ENCODE results near the gene SMAD9.

The SMAD9 gene

DNA sequence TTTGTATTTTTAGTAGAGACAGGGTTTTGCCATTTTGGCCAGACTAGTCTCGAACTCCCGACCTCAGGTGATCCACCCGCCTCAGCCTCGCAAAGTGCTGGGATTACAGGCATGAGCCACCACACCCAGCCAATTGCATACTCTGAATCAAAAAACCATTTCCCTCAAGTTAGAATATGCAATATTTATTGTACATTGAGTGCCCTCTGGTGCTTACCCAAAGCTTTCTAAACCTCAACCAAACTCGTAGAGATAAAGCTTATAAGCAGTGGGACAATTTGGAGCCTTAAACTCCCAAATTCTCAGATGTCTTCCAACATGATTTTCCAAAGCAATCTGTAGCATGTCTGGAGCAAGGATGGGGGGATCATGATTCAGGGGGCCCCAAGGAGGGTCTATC, 78.6 kb downstream of the SMAD9 start:
- Histone ChIP-seq H3K9me3 (ENCODE audit: low read length) (peaks cover 6% of the 10 kb centered on the region), H3K4me1 (ENCODE audit: insufficient read depth, low read length) (peaks cover 3% of the 10 kb centered on the region), H3K4me3 (ENCODE audit: low read length) (no peak overlapping the region), H3K27me3 (ENCODE audit: insufficient read depth, low read length) (no peaks in the 10 kb centered on the region), H3K36me3 (ENCODE audit: insufficient read depth, low read length) (no peaks in the 10 kb centered on the region), H2AFZ (ENCODE audit: low read depth, low read length) (no peak overlapping the region)

GRCh38 chr13:36840718-36841250, 79.3 kb downstream of the SMAD9 start:
- no peaks in the 10 kb centered on the region for H3K27me3 ChIP-seq (ENCODE audit: insufficient read depth, low read length)
- peaks cover 6% of the 10 kb centered on the region for H3K9me3 ChIP-seq (ENCODE audit: low read length)
- no peaks in the 10 kb centered on the region for H3K36me3 ChIP-seq (ENCODE audit: insufficient read depth, low read length)
- peaks cover 3% of the 10 kb centered on the region for H3K4me1 ChIP-seq (ENCODE audit: insufficient read depth, low read length)
- H2AFZ ChIP-seq (ENCODE audit: low read depth, low read length): no peak overlapping the region
- H3K4me3 ChIP-seq (ENCODE audit: low read length): no peak overlapping the region

- no peak overlapping the region for H2AFZ ChIP-seq (ENCODE audit: low read depth, low read length)
- H3K27me3 ChIP-seq (ENCODE audit: insufficient read depth, low read length): no peaks in the 10 kb centered on the region
- H3K4me3 ChIP-seq (ENCODE audit: low read length): no peak overlapping the region
- no peaks in the 10 kb centered on the region for H3K36me3 ChIP-seq (ENCODE audit: insufficient read depth, low read length)
- H3K9me3 ChIP-seq (ENCODE audit: low read length): peaks cover 6% of the 10 kb centered on the region
- H3K4me1 ChIP-seq (ENCODE audit: insufficient read depth, low read length): no peaks in the 10 kb centered on the region
Measured at GRCh38 chr13:36839981-36840380, 80.1 kb downstream of the SMAD9 start.

GRCh38 chr13:36839281-36839680, 80.8 kb downstream of the SMAD9 start:
- Histone ChIP-seq H3K36me3 (ENCODE audit: insufficient read depth, low read length) (no peaks in the 10 kb centered on the region), H3K4me3 (ENCODE audit: low read length) (no peak overlapping the region), H3K9me3 (ENCODE audit: low read length) (peaks cover 6% of the 10 kb centered on the region), H2AFZ (ENCODE audit: low read depth, low read length) (no peak overlapping the region), H3K4me1 (ENCODE audit: insufficient read depth, low read length) (no peaks in the 10 kb centered on the region), H3K27me3 (ENCODE audit: insufficient read depth, low read length) (no peaks in the 10 kb centered on the region)

GRCh38 chr13:36837354-36838092, 82.5 kb downstream of the SMAD9 start:
- peaks cover 4% of the 10 kb centered on the region for H3K9me3 ChIP-seq (ENCODE audit: low read length)
- H3K4me1 ChIP-seq (ENCODE audit: insufficient read depth, low read length): no peaks in the 10 kb centered on the region
- H3K27me3 ChIP-seq (ENCODE audit: insufficient read depth, low read length): no peaks in the 10 kb centered on the region
- no peak overlapping the region for H3K4me3 ChIP-seq (ENCODE audit: low read length)
- no peak overlapping the region for H2AFZ ChIP-seq (ENCODE audit: low read depth, low read length)
- H3K36me3 ChIP-seq (ENCODE audit: insufficient read depth, low read length): no peaks in the 10 kb centered on the region

DNA sequence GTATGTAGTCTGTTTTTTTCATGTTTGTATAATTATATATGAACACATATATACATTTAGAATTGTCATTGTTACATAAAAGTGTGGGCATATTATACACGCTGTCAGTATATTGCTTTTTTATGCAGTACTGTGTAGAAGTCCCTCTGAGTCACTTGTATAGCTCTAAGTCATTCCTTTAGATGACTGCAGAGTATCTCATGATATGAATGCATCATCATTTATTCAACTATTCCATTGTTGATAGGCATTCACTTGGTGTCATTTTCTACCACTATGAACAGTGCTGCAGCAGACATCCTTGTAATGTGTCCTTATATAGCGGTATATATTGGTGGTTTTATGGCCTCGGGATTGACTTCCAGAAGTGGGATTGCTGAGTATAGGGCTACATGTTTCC, 85.7 kb downstream of the SMAD9 start:
- Histone ChIP-seq H3K27me3 (ENCODE audit: insufficient read depth, low read length) (no peaks in the 10 kb centered on the region), H3K4me3 (ENCODE audit: low read length) (no peak overlapping the region), H3K4me1 (ENCODE audit: insufficient read depth, low read length) (no peaks in the 10 kb centered on the region), H3K36me3 (ENCODE audit: insufficient read depth, low read length) (peaks cover 8% of the 10 kb centered on the region), H2AFZ (ENCODE audit: low read depth, low read length) (no peak overlapping the region), H3K9me3 (ENCODE audit: low read length) (peaks cover 4% of the 10 kb centered on the region)

DNA sequence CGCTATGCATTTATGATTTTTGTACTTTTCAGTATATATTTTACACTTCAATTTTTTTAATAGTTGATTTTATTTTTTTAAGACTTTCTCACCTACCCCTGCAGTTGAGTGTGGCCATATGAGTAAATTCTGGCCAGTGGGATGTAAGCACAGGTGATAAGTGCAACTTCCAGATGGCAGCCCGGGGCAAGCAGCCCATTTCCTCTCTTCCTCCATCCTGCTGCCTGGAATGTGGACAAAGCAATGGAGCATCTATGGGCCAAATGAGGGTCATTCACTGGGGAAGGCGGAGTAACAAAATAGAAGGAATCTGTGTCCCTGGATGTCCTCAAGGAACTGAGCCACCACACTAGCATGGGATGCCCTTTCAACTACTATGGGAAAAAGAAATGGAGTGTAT, 88.7 kb downstream of the SMAD9 start:
- H3K9me3 ChIP-seq (ENCODE audit: low read length): no peaks in the 10 kb centered on the region
- H2AFZ ChIP-seq (ENCODE audit: low read depth, low read length): no peak overlapping the region
- peaks cover 23% of the 10 kb centered on the region for H3K36me3 ChIP-seq (ENCODE audit: insufficient read depth, low read length)
- no peaks in the 10 kb centered on the region for H3K4me1 ChIP-seq (ENCODE audit: insufficient read depth, low read length)
- H3K27me3 ChIP-seq (ENCODE audit: insufficient read depth, low read length): no peaks in the 10 kb centered on the region
- H3K4me3 ChIP-seq (ENCODE audit: low read length): no peak overlapping the region

- no peak overlapping the region for H3K4me3 ChIP-seq (ENCODE audit: low read length)
- no peak overlapping the region for H2AFZ ChIP-seq (ENCODE audit: low read depth, low read length)
- peaks cover 25% of the 10 kb centered on the region for H3K36me3 ChIP-seq (ENCODE audit: insufficient read depth, low read length)
- H3K9me3 ChIP-seq (ENCODE audit: low read length): no peaks in the 10 kb centered on the region
- H3K4me1 ChIP-seq (ENCODE audit: insufficient read depth, low read length): no peaks in the 10 kb centered on the region
- H3K27me3 ChIP-seq (ENCODE audit: insufficient read depth, low read length): no peaks in the 10 kb centered on the region
Measured at GRCh38 chr13:36829753-36830152, 90.3 kb downstream of the SMAD9 start.

- Histone ChIP-seq H3K27me3 (ENCODE audit: insufficient read depth, low read length) (no peaks in the 10 kb centered on the region), H3K4me3 (ENCODE audit: low read length) (no peak overlapping the region), H3K36me3 (ENCODE audit: insufficient read depth, low read length) (peaks cover 4% of the 10 kb centered on the region), H3K4me1 (ENCODE audit: insufficient read depth, low read length) (peaks cover 13% of the 10 kb centered on the region), H3K9me3 (ENCODE audit: low read length) (no peaks in the 10 kb centered on the region), H2AFZ (ENCODE audit: low read depth, low read length) (no peak overlapping the region)
Measured at GRCh38 chr13:36822785-36823184, 97.3 kb downstream of the SMAD9 start.

- Histone ChIP-seq H3K36me3 (ENCODE audit: insufficient read depth, low read length) (peaks cover 1% of the 10 kb centered on the region), H3K9me3 (ENCODE audit: low read length) (no peaks in the 10 kb centered on the region), H3K4me3 (ENCODE audit: low read length) (peak overlapping the region; percentile 84)
Measured at GRCh38 chr13:36820222-36820621, 99.8 kb downstream of the SMAD9 start.

DNA sequence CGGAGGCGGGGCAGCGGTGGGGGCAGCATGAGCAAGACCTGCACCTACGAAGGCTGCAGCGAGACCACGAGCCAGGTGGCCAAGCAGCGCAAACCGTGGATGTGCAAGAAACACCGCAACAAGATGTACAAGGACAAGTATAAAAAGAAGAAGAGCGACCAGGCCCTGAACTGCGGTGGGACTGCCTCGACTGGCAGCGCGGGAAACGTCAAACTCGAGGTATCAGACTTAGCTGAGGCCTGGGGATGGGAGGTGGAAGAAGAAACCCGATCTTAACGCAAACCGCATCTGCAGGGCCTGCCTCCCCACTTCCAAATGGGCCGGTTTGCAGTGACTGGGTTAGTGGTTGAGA, 100.3 kb downstream of the SMAD9 start:
- Histone ChIP-seq H2AFZ (ENCODE audit: low read depth, low read length) (peak overlapping the region; percentile 95), H3K27me3 (ENCODE audit: insufficient read depth, low read length) (no peaks in the 10 kb centered on the region), H3K4me1 (ENCODE audit: insufficient read depth, low read length) (peaks cover 13% of the 10 kb centered on the region), H3K36me3 (ENCODE audit: insufficient read depth, low read length) (no peaks in the 10 kb centered on the region), H3K4me3 (ENCODE audit: low read length) (peak overlapping the region; percentile 84), H3K9me3 (ENCODE audit: low read length) (no peaks in the 10 kb centered on the region)

More at GRCh38 chr13:36820222-36820621, 99.8 kb downstream of the SMAD9 start:
- H2AFZ ChIP-seq (ENCODE audit: low read depth, low read length): no peak overlapping the region
- peaks cover 13% of the 10 kb centered on the region for H3K4me1 ChIP-seq (ENCODE audit: insufficient read depth, low read length)
- H3K27me3 ChIP-seq (ENCODE audit: insufficient read depth, low read length): no peaks in the 10 kb centered on the region

GRCh38 chr13:36818804-36819738, 101.0 kb downstream of the SMAD9 start, which contains the start of gene RFXAP:
RFXAP (plus strand) TSS chr13:36819222; CDS start chr13:36819358, 136 bp downstream.
- H3K9me3 ChIP-seq (ENCODE audit: low read length): no peaks in the 10 kb centered on the region
- H2AFZ ChIP-seq (ENCODE audit: low read depth, low read length): peak within 1 kb of the TSS; percentile 95
- peaks cover 13% of the 10 kb centered on the region for H3K4me1 ChIP-seq (ENCODE audit: insufficient read depth, low read length)
- peak within 1 kb of the TSS; percentile 84 for H3K4me3 ChIP-seq (ENCODE audit: low read length)
- H3K27me3 ChIP-seq (ENCODE audit: insufficient read depth, low read length): no peaks in the 10 kb centered on the region
- H3K36me3 ChIP-seq (ENCODE audit: insufficient read depth, low read length): no peaks in the 10 kb centered on the region

All from neuron (in vitro differentiated cells).